NCI-H748 treated with DMSO at 0.1 percent for 48 hours (cell line): ENCODE data around the gene NDUFS7.
"Not testable (repeated sequence)": the region's sequence is repeated elsewhere in the genome, so short reads cannot be mapped to it uniquely, and the experiment has no call there.

Experiments used
- DNase-seq: peaks from one replicate; lab custom pipeline; 2025; lab: John Stamatoyannopoulos, UW

NDUFS7 gene

GRCh38 chr19:1434040-1434366, 50.3 kb downstream of the NDUFS7 start:
- DNase-seq, result no peak

- no peak for DNase-seq
These were observed 50.9 kb downstream of the NDUFS7 start for GRCh38 chr19:1434577-1435060.

- no peak for DNase-seq
These were observed 51.8 kb downstream of the NDUFS7 start for GRCh38 chr19:1435378-1435989.

GRCh38 chr19:1437609-1438008, 53.9 kb downstream of the NDUFS7 start:
- DNase-seq, result no peak

GRCh38 chr19:1438035-1438932, 54.6 kb downstream of the NDUFS7 start, which contains the start of gene RPS15:
TSS of gene RPS15 (plus strand) at chr19:1438396. CDS start at chr19:1438426, 30 bp downstream.
- DNase-seq, result peak; percentile 76

GRCh38 chr19:1438933-1439354, 55.2 kb downstream of the NDUFS7 start:
- DNase-seq, result no peak

GRCh38 chr19:1439525-1440417, 56.1 kb downstream of the NDUFS7 start:
- not testable (repeated sequence) for DNase-seq

GRCh38 chr19:1440418-1440801, 56.7 kb downstream of the NDUFS7 start:
- no peak for DNase-seq

- DNase-seq, result no peak
These were observed 57.3 kb downstream of the NDUFS7 start for GRCh38 chr19:1441022-1441426.

GRCh38 chr19:1441677-1442438, 58.2 kb downstream of the NDUFS7 start:
- no peak for DNase-seq
